Endothelial cell of umbilical vein (primary cell): ENCODE measurements around the gene WFIKKN2. TPM values are rescaled to one million over a fixed set of nuclear protein-coding genes. Genes with fewer than 3 reads are reported as not detected.

Experiments used
- BruUV-seq: library from RNA; stranded (reverse); fragments of 400-500 nt; replicated peaks from 2 replicates; lab custom pipeline; 2021; lab: Mats Ljungman, UMichigan
- CTCF ChIA-PET: fragments of 300-600, 350-600 bp; sonication (Branson Sonifier 250); formaldehyde crosslinking; loops from one replicate; lab custom pipeline; 2021; ENCODE audit warnings: antibody characterized with exemption, inconsistent platforms; lab: Charles Lee
- POLR2A ChIA-PET: fragments of 300-600, 350-600 bp; sonication (Branson Sonifier 250); formaldehyde crosslinking; loops from one replicate; lab custom pipeline; 2021; ENCODE audit warnings: antibody characterized with exemption, inconsistent platforms; lab: Charles Lee
- DNase-seq: peaks from one replicate; pipeline ENCODE4 v3.0.0-alpha.2; 2011; ENCODE audit warnings: low read depth, low spot score
- FAIRE-seq: peaks from 2 replicates; lab custom pipeline; 2011; peaks lifted over from hg19 to GRCh38; lab: Jason Lieb, UNC
- H2AFZ ChIP-seq: 2 replicates; pipeline ENCODE4 v1.6.0; 2012; ENCODE audit warnings: low read depth, low read length, control low read depth, inconsistent platforms
- H3K27ac ChIP-seq: 2 replicates; pipeline ENCODE4 v1.5.1; 2011; ENCODE audit warnings: low read depth, mild to moderate bottlenecking, control low read depth, low read length, moderate library complexity; ENCODE audit not compliant: insufficient read depth
- H3K27me3 ChIP-seq, 2 experiments: 2 replicates each; pipeline versions ENCODE4 v1.6.0 to v1.6.1; 2011; ENCODE audit warnings: low read length in 2 of 2, mixed read lengths in 1 of 2; ENCODE audit not compliant: control insufficient read depth in 2 of 2, insufficient read depth in 2 of 2
- H3K36me3 ChIP-seq, 2 experiments: 2 replicates in 1 of 2; 3 replicates in 1 of 2; pipeline ENCODE4 v1.5.1; 2011; ENCODE audit warnings: low read length in 2 of 2, mild to moderate bottlenecking in 1 of 2, moderate library complexity in 1 of 2; ENCODE audit not compliant: control insufficient read depth in 2 of 2, insufficient read depth in 2 of 2; ENCODE audit errors: extremely low read depth in 1 of 2
- H3K4me1 ChIP-seq: 3 replicates; pipeline ENCODE4 v1.5.1; 2011; ENCODE audit warnings: mild to moderate bottlenecking, low read length; ENCODE audit not compliant: control insufficient read depth, insufficient read depth; ENCODE audit errors: extremely low read depth
- H3K4me2 ChIP-seq: 2 replicates; pipeline ENCODE4 v1.6.1; 2011; ENCODE audit warnings: low read length, control low read depth, mixed read lengths; ENCODE audit not compliant: insufficient read depth
- H3K4me3 ChIP-seq, 3 experiments: fragments of 200-600 bp in 1 of 3; sonication (generic), shearing (Covaris generic) in 1 of 3; replicated peaks in 1 of 3; 2 replicates each; pipeline ENCODE4 v1.5.1; 2011 to 2016; ENCODE audit warnings: control low read depth in 3 of 3, low read length in 3 of 3, mild to moderate bottlenecking in 2 of 3, inconsistent platforms in 1 of 3, low read depth in 1 of 3, moderate library complexity in 1 of 3; ENCODE audit not compliant: insufficient read depth in 1 of 3
- H3K79me2 ChIP-seq: 2 replicates; pipeline ENCODE4 v1.6.0; 2012; ENCODE audit warnings: low read length, inconsistent platforms; ENCODE audit not compliant: control insufficient read depth, insufficient read depth
- H3K9ac ChIP-seq: replicated peaks from 2 replicates; pipeline ENCODE3; 2011; ENCODE audit warnings: low read length, control low read depth; ENCODE audit not compliant: insufficient read depth; ENCODE audit errors: extremely low read depth
- H3K9me1 ChIP-seq: replicated peaks from 3 replicates; pipeline ENCODE4 v1.6.0; 2011; ENCODE audit warnings: mild to moderate bottlenecking, low read length; ENCODE audit not compliant: control insufficient read depth, insufficient read depth; ENCODE audit errors: extremely low read depth
- H3K9me3 ChIP-seq: replicated peaks from 2 replicates; pipeline ENCODE4 v1.5.1; 2012; ENCODE audit warnings: low read length, inconsistent platforms; ENCODE audit not compliant: control insufficient read depth, insufficient read depth
- H4K20me1 ChIP-seq: replicated peaks from 2 replicates; pipeline ENCODE3; 2011; ENCODE audit warnings: mild to moderate bottlenecking, low read length; ENCODE audit not compliant: control insufficient read depth, insufficient read depth; ENCODE audit errors: extremely low read depth
- CTCF ChIP-seq, 2 donors: IDR thresholded peaks; 1 replicate in 1 of 2; 2 replicates in 1 of 2; pipeline ENCODE4 v1.5.1; 2011; ENCODE audit warnings: low read length in 2 of 2, mild to moderate bottlenecking in 2 of 2, moderate library complexity in 2 of 2, control low read depth in 1 of 2, inconsistent platforms in 1 of 2, low read depth in 1 of 2; ENCODE audit not compliant: insufficient read depth in 1 of 2; ENCODE audit errors: extremely low read depth in 1 of 2
- EZH2 ChIP-seq: IDR thresholded peaks from 2 replicates; pipeline ENCODE4 v1.6.1; 2012; ENCODE audit warnings: borderline replicate concordance, low read depth, mild to moderate bottlenecking, moderate library complexity, low read length, inconsistent platforms; ENCODE audit not compliant: severe bottlenecking
- GATA2 ChIP-seq: IDR thresholded peaks from 2 replicates; pipeline ENCODE4 v1.7.0; 2011; ENCODE audit warnings: low read depth, mild to moderate bottlenecking, moderate library complexity, mixed read lengths, low read length; ENCODE audit not compliant: insufficient read length, insufficient read depth
- JUN ChIP-seq: IDR thresholded peaks from 2 replicates; pipeline ENCODE4 v1.6.1; 2011; ENCODE audit warnings: borderline replicate concordance, low read depth; ENCODE audit not compliant: insufficient read length, insufficient read depth
- MAX ChIP-seq: IDR thresholded peaks from 2 replicates; pipeline ENCODE4 v1.6.1; 2011; ENCODE audit not compliant: insufficient read depth, insufficient read length
- POLR2AphosphoS5 ChIP-seq: IDR thresholded peaks from 2 replicates; pipeline ENCODE4 v1.6.1; 2012; ENCODE audit warnings: low read depth, mild to moderate bottlenecking, control low read depth, low read length, moderate library complexity; ENCODE audit not compliant: insufficient read depth
- dilution Hi-C: fragments of 300-500 bp; cut with MboI; formaldehyde crosslinking; loops from one replicate; pipeline ENCODE4 v1.15.0; 2019; ENCODE audit warnings: low sequenced_read_pairs; ENCODE audit not compliant: extremely low pct_ligation_motif_present
- intact Hi-C: fragments of 100-400 bp; cut with micrococcal nuclease; formaldehyde crosslinking; loops from one replicate; pipeline ENCODE4 v1.10.0; 2022
- polyA plus RNA-seq, 4 experiments: library from polyadenylated mRNA; depleted of rRNA in 3 of 4; stranded (reverse) in 3 of 4; unstranded in 1 of 4; fragments of >200 nt; gene quantifications; 2 replicates each; pipeline versions ENCODE4 v1.2.1 to v1.2.3, GENCODE V29; 2011 to 2012; ENCODE audit warnings: missing spikeins in 1 of 4
- total RNA-seq: library from RNA; stranded (reverse); gene quantifications from 2 replicates; pipeline ENCODE4 v1.2.3, GENCODE V29; 2021

Gene WFIKKN2
- total and polyA plus RNA-seq, 2 donors (not counting 3 experiments of a cell fraction or from before 2014, with no cell fraction given), result 0.03 TPM; not detected in 1

GRCh38 chr17:50836826-50837225 lies 1.4 kb downstream of the WFIKKN2 start:
- Histone ChIP-seq H3K27ac (no peak overlapping the region), H3K4me3 (no peak overlapping the region), H3K36me3 (no peaks in the 10 kb centered on the region), H2AFZ (no peak overlapping the region), H3K9ac (no peak overlapping the region), H3K27me3 (no peaks in the 10 kb centered on the region), H3K79me2 (no peaks in the 10 kb centered on the region), H3K9me3 (no peaks in the 10 kb centered on the region), H3K9me1 (no peaks in the 10 kb centered on the region), H4K20me1 (no peaks in the 10 kb centered on the region), H3K4me1 (no peaks in the 10 kb centered on the region), H3K4me2 (no peak overlapping the region)
- ChIA-PET CTCF (interaction anchor here (1.0 to 9.6 kb wide), 4 partner anchors 15 to 120 kb away, joined by 3 to 130 read pairs (median 4); no protein-coding TSS in a partner anchor), POLR2A (no interaction called here)
- BruUV-seq, result no TSS peak
- no peak for DNase-seq
- TF ChIP-seq CTCF (IDR thresholded peaks at IDR 0.05; ENCODE audit: extremely low read depth in 1 of 2, insufficient read depth in 1 of 2, low read depth in 1 of 2, low read length in 2 of 2) (no peak), POLR2AphosphoS5 (no peak), EZH2 (no peak)
- intact Hi-C loops (no loop called here), dilution Hi-C loops (no loop called here)
- FAIRE-seq, result no peak

- dilution Hi-C loops (no loop called here), intact Hi-C loops (no loop called here)
- Histone ChIP-seq H3K4me2 (no peak overlapping the region), H3K27me3 (no peaks in the 10 kb centered on the region), H2AFZ (no peak overlapping the region), H3K36me3 (no peaks in the 10 kb centered on the region), H4K20me1 (no peaks in the 10 kb centered on the region), H3K9me3 (no peaks in the 10 kb centered on the region), H3K9me1 (no peaks in the 10 kb centered on the region), H3K4me3 (no peak overlapping the region), H3K79me2 (no peaks in the 10 kb centered on the region), H3K4me1 (no peaks in the 10 kb centered on the region), H3K27ac (no peak overlapping the region), H3K9ac (no peak overlapping the region)
- FAIRE-seq, result no peak
- TF ChIP-seq MAX (no peak), GATA2 (no peak), EZH2 (no peak), POLR2AphosphoS5 (no peak), JUN (no peak)
- no TSS peak for BruUV-seq
- ChIA-PET POLR2A (no interaction called here), CTCF (interaction anchor here (1.0 to 9.6 kb wide), 4 partner anchors 15 to 119 kb away, joined by 3 to 130 read pairs (median 4); no protein-coding TSS in a partner anchor)
- no peak for DNase-seq
Observed at GRCh38 chr17:50837286-50837979, 2.0 kb downstream of the WFIKKN2 start.
